Fibroblast of the aortic adventitia (primary cell): Measurements from ENCODE around the gene CDK5RAP2. TPM values are rescaled to one million over a fixed set of nuclear protein-coding genes. Genes with fewer than 3 reads are reported as not detected.

Source experiments
- DNase-seq: peaks from one replicate; pipeline ENCODE4 v3.0.0-alpha.2; 2010; ENCODE audit warnings: low read depth
- H3K4me3 ChIP-seq: 2 replicates; pipeline ENCODE4 v1.5.1; 2011; ENCODE audit warnings: low read depth, mild to moderate bottlenecking, control low read depth, low read length, moderate library complexity
- CTCF ChIP-seq: IDR thresholded peaks from 2 replicates; pipeline ENCODE4 v1.5.1; 2011; ENCODE audit warnings: mild to moderate bottlenecking, low read length, control low read depth, inconsistent platforms; ENCODE audit not compliant: insufficient read depth
- total RNA-seq: library from RNA; depleted of rRNA; stranded (reverse); fragments of >200 nt; gene quantifications from 2 replicates; pipeline ENCODE4 v1.2.3, GENCODE V29; 2012; ENCODE audit warnings: low replicate concordance

CDK5RAP2 gene
- total RNA-seq, 1 donor: 36.8 TPM

GRCh38 chr9:120441426-120442307, 138.3 kb downstream of the CDK5RAP2 start:
- H3K4me3 ChIP-seq: no peak overlapping the region
- DNase-seq: peak; percentile 94
- no peak for TF ChIP-seq CTCF

- H3K4me3 ChIP-seq: no peak overlapping the region
- TF ChIP-seq CTCF: no peak
- no peak for DNase-seq
Measured at GRCh38 chr9:120440791-120441190, 139.2 kb downstream of the CDK5RAP2 start.

- no peak for DNase-seq
- no peak for TF ChIP-seq CTCF
- H3K4me3 ChIP-seq: no peak overlapping the region
Measured at GRCh38 chr9:120439926-120440325, 140.0 kb downstream of the CDK5RAP2 start.

- no peak for DNase-seq
- H3K4me3 ChIP-seq: no peak overlapping the region
- peak; percentile 52 for TF ChIP-seq CTCF
Measured at GRCh38 chr9:120438836-120439546, 141.0 kb downstream of the CDK5RAP2 start.

- peak; percentile 51 for DNase-seq
- no peak overlapping the region for H3K4me3 ChIP-seq
- TF ChIP-seq CTCF: no peak
Measured at GRCh38 chr9:120438111-120438510, 141.9 kb downstream of the CDK5RAP2 start.

GRCh38 chr9:120436983-120437475, 142.9 kb downstream of the CDK5RAP2 start:
- peak; percentile 44 for DNase-seq
- no peak for TF ChIP-seq CTCF
- no peak overlapping the region for H3K4me3 ChIP-seq
